GM12878 (cell line): ENCODE data around the gene TSC2. TPM values are rescaled to one million over a fixed set of nuclear protein-coding genes. Genes with fewer than 3 reads are reported as not detected.
A peak's percentile ranks its signal among the peaks of the same experiment; 100 is the strongest.

ENCODE experiments used
- BCL11A ChIP-seq: IDR thresholded peaks from 2 replicates; pipeline ENCODE4 v1.6.1; 2011; ENCODE audit warnings: low read depth, low read length
- BCLAF1 ChIP-seq: fragments of 450-650 bp; IDR thresholded peaks from 2 replicates; pipeline ENCODE4 v1.6.1; 2017; ENCODE audit warnings: antibody characterized with exemption, mild to moderate bottlenecking, moderate library complexity
- EP300 ChIP-seq, 2 experiments: fragments of 150-350 bp in 1 of 2; IDR thresholded peaks; 2 replicates each; pipeline ENCODE4 v1.6.1; 2011 to 2012; ENCODE audit warnings: low read depth in 2 of 2, low read length in 2 of 2, borderline replicate concordance in 1 of 2, improper control_type of control experiment in 1 of 2, inconsistent platforms in 1 of 2; ENCODE audit not compliant: control insufficient read depth in 1 of 2
- FOXM1 ChIP-seq: IDR thresholded peaks from 2 replicates; pipeline ENCODE4 v1.6.1; 2012; ENCODE audit warnings: low read depth, mild to moderate bottlenecking, inconsistent platforms, low read length, moderate library complexity
- KLF5 ChIP-seq: fragments of 450-650 bp; IDR thresholded peaks from 2 replicates; pipeline ENCODE4 v1.6.1; 2014; ENCODE audit warnings: mild to moderate bottlenecking; ENCODE audit not compliant: partially characterized antibody
- MXI1 ChIP-seq: fragments of 150-350 bp; IDR thresholded peaks from 2 replicates; pipeline ENCODE4 v1.6.1; 2011; ENCODE audit warnings: low read depth, mild to moderate bottlenecking, inconsistent platforms, low read length, improper control_type of control experiment
- NKRF ChIP-seq: fragments of 450-650 bp; conservative IDR thresholded peaks from 2 replicates; pipeline ENCODE4 v1.6.1; 2017; ENCODE audit warnings: mild to moderate bottlenecking, moderate library complexity
- NR2C2 ChIP-seq: IDR thresholded peaks from 2 replicates; pipeline ENCODE4 v1.6.1; 2011; ENCODE audit warnings: borderline replicate concordance, low read depth; ENCODE audit not compliant: control insufficient read depth, insufficient read length
- REST ChIP-seq: IDR thresholded peaks from 2 replicates; pipeline ENCODE4 v1.6.1; 2012; ENCODE audit warnings: mild to moderate bottlenecking, low read depth, low read length
- SIN3A ChIP-seq: IDR thresholded peaks from 2 replicates; pipeline ENCODE4 v1.6.1; 2012; ENCODE audit warnings: low read depth, low read length, improper control_type of control experiment
- SREBF1 ChIP-seq: IDR thresholded peaks from 2 replicates; pipeline ENCODE4 v1.6.1; 2012; ENCODE audit warnings: mild to moderate bottlenecking, low read length
- TCF3 ChIP-seq: IDR thresholded peaks from 2 replicates; pipeline ENCODE4 v1.6.1; 2012; ENCODE audit warnings: low read depth, mild to moderate bottlenecking, low read length, borderline replicate concordance; ENCODE audit not compliant: insufficient read depth
- polyA plus RNA-seq, 11 experiments: library from polyadenylated mRNA; depleted of rRNA in 4 of 11; unstranded in 6 of 11; stranded (reverse) in 5 of 11; fragments of >200 nt; fragmentation: Nextera tagmentation in 4 of 11; fragmentation: Illumina TruSeq in 1 of 11; extraction: Ambion mirVana in 4 of 11; extraction: Trizol in 1 of 11; gene quantifications; 1 replicate in 1 of 11; 2 replicates in 10 of 11; pipeline versions ENCODE4 v1.2.1 to v1.2.3, GENCODE V29; 2011 to 2016; ENCODE audit warnings: inconsistent platforms in 2 of 11, missing spikeins in 2 of 11, low read depth in 1 of 11
- total RNA-seq, 4 experiments: library from RNA; depleted of rRNA in 3 of 4; stranded (reverse); fragments of >200 nt in 3 of 4; fragmentation: Illumina TruSeq in 1 of 4; extraction: Trizol in 1 of 4; gene quantifications; 2 replicates each; pipeline versions ENCODE4 v1.2.1 to v1.2.3, GENCODE V29; 2013 to 2021
- TF ChIP-seq, protein P1 (sequence below): fragments of 450-650 bp; IDR thresholded peaks from 2 replicates; pipeline ENCODE4 v1.6.1; 2016; ENCODE audit warnings: mild to moderate bottlenecking
- TF ChIP-seq, protein P2 (sequence below): fragments of 450-650 bp; IDR thresholded peaks from 2 replicates; pipeline ENCODE4 v1.6.1; 2017; ENCODE audit warnings: borderline replicate concordance
- TF ChIP-seq, protein P3 (sequence below): IDR thresholded peaks from 2 replicates; pipeline ENCODE4 v1.6.1; 2012; ENCODE audit warnings: low read length, inconsistent platforms

TSC2 gene
- total and polyA plus RNA-seq, 10 of the 15 experiments (the other 5 are each of a cell fraction or from before 2014, with no cell fraction given) = 1.6 to 77.0 (median 21.6) TPM

DNA sequence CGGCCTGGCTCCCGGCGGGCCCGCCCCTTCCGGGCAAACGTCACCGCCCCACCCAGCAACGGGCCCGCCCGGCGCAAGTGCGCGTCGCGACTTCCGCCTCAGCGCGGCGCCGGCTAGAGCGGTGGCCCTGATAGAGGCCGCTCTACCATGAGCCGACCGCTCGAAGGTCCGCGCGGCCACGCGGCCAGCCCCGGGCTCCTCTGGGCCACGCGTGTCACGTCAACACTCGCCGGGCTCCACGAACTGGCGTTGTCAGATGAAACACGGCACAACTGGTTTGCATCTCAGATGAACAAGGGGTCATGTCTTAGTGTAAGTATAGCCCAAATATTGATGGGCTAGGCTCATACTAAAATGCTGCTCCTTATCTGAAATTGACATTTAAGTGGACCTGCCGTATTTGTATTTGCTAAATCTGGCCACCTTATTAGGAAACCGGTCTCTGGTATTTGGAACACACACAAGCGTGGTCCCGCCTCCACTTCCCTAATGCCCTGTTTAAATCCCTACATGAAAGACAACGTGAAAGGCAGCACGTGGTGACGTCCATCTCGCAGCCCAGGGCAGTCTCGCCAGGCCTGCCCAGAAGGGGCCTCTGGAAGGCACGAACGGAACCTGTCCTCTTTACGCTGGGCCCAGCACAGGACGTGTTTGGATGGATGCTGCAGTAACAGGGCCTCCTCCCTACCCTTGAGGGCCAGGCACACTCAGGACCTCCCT, 37.8 kb upstream of the TSC2 start, which contains the start of gene ZNF598 (continued):
- TF ChIP-seq NR2C2 (no peak), MXI1 (0 out of 2 replicates have a peak, but pooled peaks have one; percentile 65), FOXM1 (no peak), BCL11A (no peak), NKRF (peak; percentile 77; the same call in 1 of the 2 replicates), REST (no peak), KLF5 (no peak), TCF3 (0 out of 2 replicates have a peak, but pooled peaks have one; percentile 61), BCLAF1 (no peak), SIN3A (peak; percentile 68), SREBF1 (no peak), EP300 (IDR thresholded peaks at IDR 0.05; ENCODE audit: borderline replicate concordance in 1 of 2, control insufficient read depth in 1 of 2, low read depth in 2 of 2, low read length in 2 of 2) (no peak)
- TF ChIP-seq, protein P1, sequence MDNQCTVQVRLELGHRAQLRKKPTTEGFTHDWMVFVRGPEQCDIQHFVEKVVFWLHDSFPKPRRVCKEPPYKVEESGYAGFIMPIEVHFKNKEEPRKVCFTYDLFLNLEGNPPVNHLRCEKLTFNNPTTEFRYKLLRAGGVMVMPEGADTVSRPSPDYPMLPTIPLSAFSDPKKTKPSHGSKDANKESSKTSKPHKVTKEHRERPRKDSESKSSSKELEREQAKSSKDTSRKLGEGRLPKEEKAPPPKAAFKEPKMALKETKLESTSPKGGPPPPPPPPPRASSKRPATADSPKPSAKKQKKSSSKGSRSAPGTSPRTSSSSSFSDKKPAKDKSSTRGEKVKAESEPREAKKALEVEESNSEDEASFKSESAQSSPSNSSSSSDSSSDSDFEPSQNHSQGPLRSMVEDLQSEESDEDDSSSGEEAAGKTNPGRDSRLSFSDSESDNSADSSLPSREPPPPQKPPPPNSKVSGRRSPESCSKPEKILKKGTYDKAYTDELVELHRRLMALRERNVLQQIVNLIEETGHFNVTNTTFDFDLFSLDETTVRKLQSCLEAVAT = no peak; the same call in 1 of the 2 replicates
- TF ChIP-seq, protein P2, sequence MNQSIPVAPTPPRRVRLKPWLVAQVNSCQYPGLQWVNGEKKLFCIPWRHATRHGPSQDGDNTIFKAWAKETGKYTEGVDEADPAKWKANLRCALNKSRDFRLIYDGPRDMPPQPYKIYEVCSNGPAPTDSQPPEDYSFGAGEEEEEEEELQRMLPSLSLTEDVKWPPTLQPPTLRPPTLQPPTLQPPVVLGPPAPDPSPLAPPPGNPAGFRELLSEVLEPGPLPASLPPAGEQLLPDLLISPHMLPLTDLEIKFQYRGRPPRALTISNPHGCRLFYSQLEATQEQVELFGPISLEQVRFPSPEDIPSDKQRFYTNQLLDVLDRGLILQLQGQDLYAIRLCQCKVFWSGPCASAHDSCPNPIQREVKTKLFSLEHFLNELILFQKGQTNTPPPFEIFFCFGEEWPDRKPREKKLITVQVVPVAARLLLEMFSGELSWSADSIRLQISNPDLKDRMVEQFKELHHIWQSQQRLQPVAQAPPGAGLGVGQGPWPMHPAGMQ = no peak
- TF ChIP-seq, protein P3, sequence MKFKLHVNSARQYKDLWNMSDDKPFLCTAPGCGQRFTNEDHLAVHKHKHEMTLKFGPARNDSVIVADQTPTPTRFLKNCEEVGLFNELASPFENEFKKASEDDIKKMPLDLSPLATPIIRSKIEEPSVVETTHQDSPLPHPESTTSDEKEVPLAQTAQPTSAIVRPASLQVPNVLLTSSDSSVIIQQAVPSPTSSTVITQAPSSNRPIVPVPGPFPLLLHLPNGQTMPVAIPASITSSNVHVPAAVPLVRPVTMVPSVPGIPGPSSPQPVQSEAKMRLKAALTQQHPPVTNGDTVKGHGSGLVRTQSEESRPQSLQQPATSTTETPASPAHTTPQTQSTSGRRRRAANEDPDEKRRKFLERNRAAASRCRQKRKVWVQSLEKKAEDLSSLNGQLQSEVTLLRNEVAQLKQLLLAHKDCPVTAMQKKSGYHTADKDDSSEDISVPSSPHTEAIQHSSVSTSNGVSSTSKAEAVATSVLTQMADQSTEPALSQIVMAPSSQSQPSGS = no peak
